NCI-H1436 treated with DMSO at 0.1 percent for 48 hours (cell line): ENCODE data around the gene ALDH1A2.

Experiments used
- DNase-seq: peaks from one replicate; lab custom pipeline; 2025; lab: John Stamatoyannopoulos, UW

Gene ALDH1A2

GRCh38 chr15:57994221-57995049 lies 71.1 kb downstream of the ALDH1A2 start:
- no peak for DNase-seq

- no peak for DNase-seq
Measured at GRCh38 chr15:57993409-57994145, 71.9 kb downstream of the ALDH1A2 start.

GRCh38 chr15:57992761-57993355 lies 72.7 kb downstream of the ALDH1A2 start:
- DNase-seq = no peak

- no peak for DNase-seq
Measured at GRCh38 chr15:57973534-57973933, 92.0 kb downstream of the ALDH1A2 start.

GRCh38 chr15:57972864-57973263 lies 92.6 kb downstream of the ALDH1A2 start:
- no peak for DNase-seq

GRCh38 chr15:57969996-57970395 lies 95.5 kb downstream of the ALDH1A2 start:
- DNase-seq = no peak

- DNase-seq = no peak
Measured at GRCh38 chr15:57969355-57969754, 96.2 kb downstream of the ALDH1A2 start.

GRCh38 chr15:57962887-57963286 lies 102.6 kb downstream of the ALDH1A2 start:
- DNase-seq = no peak

GRCh38 chr15:57961919-57962318 lies 103.6 kb downstream of the ALDH1A2 start:
- no peak for DNase-seq

GRCh38 chr15:57957113-57957512 lies 108.4 kb downstream of the ALDH1A2 start:
- DNase-seq = no peak

- no peak for DNase-seq
Measured at GRCh38 chr15:57953874-57954273, 111.6 kb downstream of the ALDH1A2 start.

- no peak for DNase-seq
Measured at GRCh38 chr15:57951328-57951932, 114.1 kb downstream of the ALDH1A2 start.

- DNase-seq = no peak
Measured at GRCh38 chr15:57950381-57950946, 115.0 kb downstream of the ALDH1A2 start.

- DNase-seq = no peak
Measured at GRCh38 chr15:57949374-57949943, 116.1 kb downstream of the ALDH1A2 start.

GRCh38 chr15:57948351-57949289 lies 116.9 kb downstream of the ALDH1A2 start:
- DNase-seq = no peak

GRCh38 chr15:57947781-57948180 lies 117.7 kb downstream of the ALDH1A2 start:
- no peak for DNase-seq

GRCh38 chr15:57947282-57947681 lies 118.2 kb downstream of the ALDH1A2 start:
- DNase-seq = no peak

GRCh38 chr15:57946491-57947048 lies 118.9 kb downstream of the ALDH1A2 start:
- DNase-seq = no peak

- DNase-seq = no peak
Measured at GRCh38 chr15:57945616-57946015, 119.9 kb downstream of the ALDH1A2 start.

GRCh38 chr15:57943754-57944420 lies 121.6 kb downstream of the ALDH1A2 start:
- no peak for DNase-seq
